HFFc6 (cell line): ENCODE data around the gene GPR21. TPM values are rescaled to one million over a fixed set of nuclear protein-coding genes. Genes with fewer than 3 reads are reported as not detected.

Experiments
- DNase-seq: peaks from one replicate; pipeline ENCODE4 v3.0.0-alpha.2; 2018
- H3K27ac Mint-ChIP-seq: 2 replicates; pipeline ENCODE4 v1.8.0; 2020; ENCODE audit warnings: mild to moderate bottlenecking, mixed read lengths
- H3K27me3 Mint-ChIP-seq: 2 replicates; pipeline ENCODE4 v1.8.0; 2021; ENCODE audit warnings: mild to moderate bottlenecking, moderate library complexity, mixed read lengths; ENCODE audit not compliant: insufficient read depth
- H3K36me3 Mint-ChIP-seq: 2 replicates; pipeline ENCODE4 v1.8.0; 2021; ENCODE audit warnings: low read depth, mixed read lengths
- H3K4me1 Mint-ChIP-seq: 2 replicates; pipeline ENCODE4 v1.8.0; 2020; ENCODE audit warnings: low read depth, mixed read lengths
- H3K4me3 Mint-ChIP-seq: 2 replicates; pipeline ENCODE4 v1.8.0; 2020; ENCODE audit warnings: mild to moderate bottlenecking, moderate library complexity, mixed read lengths
- H3K9me3 Mint-ChIP-seq: 2 replicates; pipeline ENCODE4 v1.8.0; 2020; ENCODE audit warnings: mild to moderate bottlenecking, mixed read lengths
- CTCF ChIP-seq: fragments of 200-600 bp; sonication (generic); IDR thresholded peaks from 2 replicates; pipeline ENCODE4 v1.5.0; 2021; ENCODE audit warnings: antibody characterized with exemption, mild to moderate bottlenecking
- total RNA-seq, 6 experiments: library from RNA; stranded (reverse); fragmentation: NEBNext Ultra II Directional; extraction: Animal tissue kit (Norgen Biotek cat#: 25700); gene quantifications; 2 replicates in 1 of 6; 3 replicates in 5 of 6; pipeline ENCODE4 v1.2.3, GENCODE V29; 2021

The GPR21 gene
- total RNA-seq, 6 experiments from 2014 or later = 0.26 TPM; not detected in 5

- H3K4me3 Mint-ChIP-seq = no peak overlapping the region
- no peaks in the 10 kb centered on the region for H3K27me3 Mint-ChIP-seq
- H3K36me3 Mint-ChIP-seq = peaks cover 8% of the 10 kb centered on the region; the same call in 1 of the 2 replicates
- TF ChIP-seq CTCF = no peak
- H3K4me1 Mint-ChIP-seq = peaks cover 9% of the 10 kb centered on the region
- no peaks in the 10 kb centered on the region for H3K9me3 Mint-ChIP-seq
- H3K27ac Mint-ChIP-seq = no peak overlapping the region
- DNase-seq = no peak
These were observed 1.5 kb upstream of the GPR21 start for GRCh38 chr9:123031963-123032362.

DNA sequence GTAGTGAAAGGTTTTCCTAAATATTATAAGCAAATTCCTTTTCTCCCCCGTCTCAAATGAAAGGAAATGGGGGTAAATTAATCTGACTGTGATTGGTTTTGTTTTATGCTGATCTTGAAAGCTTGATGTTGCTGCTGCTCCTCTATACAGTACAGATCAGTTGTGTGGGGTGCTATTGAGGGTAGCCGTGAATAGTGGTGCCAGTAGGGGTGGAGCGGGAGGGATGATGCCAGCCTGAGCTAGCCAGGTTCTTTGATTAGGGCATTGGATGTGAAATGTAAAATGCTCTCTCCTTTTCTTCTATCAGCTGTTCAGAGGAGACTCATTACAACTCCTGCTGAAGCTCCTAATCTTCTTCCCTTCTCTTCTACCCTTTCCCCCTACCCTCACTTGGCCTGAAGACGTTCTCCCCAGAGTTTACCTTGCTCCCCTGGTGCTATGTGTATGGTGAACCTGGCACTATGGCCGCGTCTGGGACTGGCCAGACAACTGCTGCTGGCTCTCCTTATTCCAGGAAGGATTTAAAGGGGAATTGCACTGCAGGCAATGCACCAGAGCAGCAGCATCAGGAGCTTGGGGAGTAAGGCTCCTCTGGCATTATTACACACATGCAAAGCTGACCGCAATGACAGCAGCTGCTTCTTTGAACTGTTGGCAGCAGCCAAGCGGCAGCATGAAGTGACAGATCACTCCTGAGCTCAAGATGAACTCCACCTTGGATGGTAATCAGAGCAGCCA lies 566 bp downstream of the GPR21 start:
- no peaks in the 10 kb centered on the region for H3K9me3 Mint-ChIP-seq
- no peak for TF ChIP-seq CTCF
- H3K27ac Mint-ChIP-seq = no peak overlapping the region

DNA sequence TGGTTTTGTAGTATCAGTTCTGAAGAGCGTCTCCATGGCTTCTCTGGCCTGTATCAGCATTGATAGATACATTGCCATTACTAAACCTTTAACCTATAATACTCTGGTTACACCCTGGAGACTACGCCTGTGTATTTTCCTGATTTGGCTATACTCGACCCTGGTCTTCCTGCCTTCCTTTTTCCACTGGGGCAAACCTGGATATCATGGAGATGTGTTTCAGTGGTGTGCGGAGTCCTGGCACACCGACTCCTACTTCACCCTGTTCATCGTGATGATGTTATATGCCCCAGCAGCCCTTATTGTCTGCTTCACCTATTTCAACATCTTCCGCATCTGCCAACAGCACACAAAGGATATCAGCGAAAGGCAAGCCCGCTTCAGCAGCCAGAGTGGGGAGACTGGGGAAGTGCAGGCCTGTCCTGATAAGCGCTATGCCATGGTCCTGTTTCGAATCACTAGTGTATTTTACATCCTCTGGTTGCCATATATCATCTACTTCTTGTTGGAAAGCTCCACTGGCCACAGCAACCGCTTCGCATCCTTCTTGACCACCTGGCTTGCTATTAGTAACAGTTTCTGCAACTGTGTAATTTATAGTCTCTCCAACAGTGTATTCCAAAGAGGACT lies 1.5 kb downstream of the GPR21 start:
- DNase-seq = no peak

More for the DNA sequence above, 566 bp downstream of the GPR21 start:
- DNase-seq = no peak
- peaks cover 17% of the 10 kb centered on the region for H3K4me1 Mint-ChIP-seq
- H3K27me3 Mint-ChIP-seq = no peaks in the 10 kb centered on the region
- H3K4me3 Mint-ChIP-seq = no peak overlapping the region
- H3K36me3 Mint-ChIP-seq = peaks cover 8% of the 10 kb centered on the region; the same call in 1 of the 2 replicates

GRCh38 chr9:123035791-123036190 lies 2.3 kb downstream of the GPR21 start:
- no peak for TF ChIP-seq CTCF
- Mint-ChIP-seq H3K4me3 (no peak overlapping the region), H3K4me1 (peaks cover 17% of the 10 kb centered on the region), H3K27ac (no peak overlapping the region), H3K9me3 (no peaks in the 10 kb centered on the region), H3K36me3 (peaks cover 8% of the 10 kb centered on the region; the same call in 1 of the 2 replicates), H3K27me3 (no peaks in the 10 kb centered on the region)
- no peak for DNase-seq

More for the DNA sequence above, 1.5 kb downstream of the GPR21 start:
- no peaks in the 10 kb centered on the region for H3K27me3 Mint-ChIP-seq
- no peak for TF ChIP-seq CTCF
- H3K4me1 Mint-ChIP-seq = peaks cover 17% of the 10 kb centered on the region
- peaks cover 8% of the 10 kb centered on the region; the same call in 1 of the 2 replicates for H3K36me3 Mint-ChIP-seq
- H3K27ac Mint-ChIP-seq = no peak overlapping the region
- no peak overlapping the region for H3K4me3 Mint-ChIP-seq
- H3K9me3 Mint-ChIP-seq = no peaks in the 10 kb centered on the region

DNA sequence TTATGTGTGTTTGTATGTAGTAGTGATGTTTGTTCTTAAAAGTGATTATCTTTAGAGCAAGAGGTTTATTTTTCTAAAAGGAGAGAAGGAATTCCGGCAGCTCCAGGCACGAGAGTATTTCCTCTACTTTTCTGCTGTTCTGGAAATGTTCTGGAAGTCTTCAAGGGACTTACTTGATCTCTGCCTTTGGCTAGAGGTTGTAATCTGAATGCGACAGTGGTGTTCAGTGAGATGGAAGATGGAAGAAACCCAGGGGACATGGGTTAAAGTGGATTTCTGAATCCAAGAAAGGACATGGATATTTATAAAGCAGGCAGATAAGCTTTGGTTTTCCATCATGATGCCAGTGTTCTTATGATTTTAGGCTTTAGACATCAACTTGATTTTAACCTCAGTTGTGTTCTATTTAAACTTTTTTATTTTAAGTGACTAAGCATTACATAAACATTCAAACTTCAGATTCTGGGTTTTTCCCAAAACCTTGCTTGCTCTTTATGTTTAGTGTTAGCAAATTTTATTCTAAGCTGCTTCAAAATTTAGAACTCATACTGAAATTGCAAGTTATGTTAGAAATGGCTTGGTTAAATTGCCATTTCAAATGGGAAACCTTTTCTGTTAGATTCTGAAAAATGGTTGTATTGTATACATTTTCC lies 3.6 kb downstream of the GPR21 start:
- H3K4me1 Mint-ChIP-seq = peaks cover 17% of the 10 kb centered on the region
- H3K36me3 Mint-ChIP-seq = peaks cover 9% of the 10 kb centered on the region
- H3K27ac Mint-ChIP-seq = 0 out of 2 replicates have a peak overlapping the region, but pooled peaks have one; percentile 8
- no peak overlapping the region for H3K4me3 Mint-ChIP-seq
- TF ChIP-seq CTCF = no peak
- H3K27me3 Mint-ChIP-seq = no peaks in the 10 kb centered on the region
- H3K9me3 Mint-ChIP-seq = no peaks in the 10 kb centered on the region
- DNase-seq = no peak
